HCT116 (cell line): ENCODE data around the gene PXN. TPM values are rescaled to one million over a fixed set of nuclear protein-coding genes. Genes with fewer than 3 reads are reported as not detected.

ENCODE experiments used
- ATAC-seq: fragments of 200-7000 bp; cut with Tn5 transposase; 2 replicates; pipeline ENCODE4 v1.9.1; 2020; ENCODE audit warnings: mild to moderate bottlenecking, moderate library complexity
- BruUV-seq: library from RNA; stranded (reverse); fragments of 400-500 nt; replicated peaks from 2 replicates; lab custom pipeline; 2021; lab: Mats Ljungman, UMichigan
- CTCF ChIA-PET: fragments of 300-600 bp; sonication (Branson Sonifier 250); formaldehyde crosslinking; loops from one replicate; lab custom pipeline; 2021; ENCODE audit warnings: antibody characterized with exemption; lab: Charles Lee
- POLR2A ChIA-PET: fragments of 300-600, 350-600 bp; sonication (Branson Sonifier 250); formaldehyde crosslinking; loops from one replicate; lab custom pipeline; 2021; ENCODE audit warnings: antibody characterized with exemption; lab: Charles Lee
- RAD21 ChIA-PET, 2 experiments: fragments of 300-600 bp; sonication (Branson Sonifier 250); formaldehyde crosslinking; loops; one replicate each; lab custom pipeline; 2023; ENCODE audit warnings: low total read pairs in 2 of 2; ENCODE audit not compliant: uncharacterized antibody in 2 of 2, unreplicated experiment in 2 of 2, low non-redundant PET in 1 of 2; lab: Charles Lee
- DNase-seq: peaks from one replicate; pipeline ENCODE4 v3.0.0-alpha.2; 2010; ENCODE audit warnings: low read depth, low spot score
- H2AFZ ChIP-seq: fragments of 200-600 bp; shearing (Covaris generic), sonication (generic); 2 replicates; pipeline ENCODE4 v1.6.1; 2017; ENCODE audit warnings: low read depth, mixed run types, mixed read lengths, antibody characterized with exemption, low read length; ENCODE audit not compliant: poor library complexity, severe bottlenecking
- H3K27ac ChIP-seq: 2 replicates; pipeline ENCODE4 v1.5.1; 2012; ENCODE audit warnings: low read depth, low read length
- H3K27me3 ChIP-seq: fragments of 200-600 bp; sonication (generic); 2 replicates; pipeline ENCODE4 v1.6.1; 2016; ENCODE audit warnings: mixed run types, low read length, mixed read lengths; ENCODE audit not compliant: insufficient read depth
- H3K36me3 ChIP-seq, 2 experiments: fragments of 200-500 bp in 1 of 2; fragments of 200-600 bp in 1 of 2; sonication (Bioruptor generic) in 1 of 2; sonication (generic) in 1 of 2; 2 replicates each; pipeline versions ENCODE4 v1.5.1 to v1.6.1; 2014 to 2016; ENCODE audit warnings: low read length in 2 of 2, inconsistent platforms in 1 of 2, mixed read lengths in 1 of 2, mixed run types in 1 of 2; ENCODE audit not compliant: insufficient read depth in 2 of 2, control insufficient read depth in 1 of 2
- H3K4me1 ChIP-seq, 2 experiments: fragments of 200-600 bp in 1 of 2; sonication (generic) in 1 of 2; 2 replicates each; pipeline versions ENCODE4 v1.5.1 to v1.6.1; 2012 to 2017; ENCODE audit warnings: low read length in 2 of 2, inconsistent platforms in 1 of 2, mild to moderate bottlenecking in 1 of 2, mixed read lengths in 1 of 2, mixed run types in 1 of 2, moderate library complexity in 1 of 2; ENCODE audit not compliant: insufficient read depth in 2 of 2, control insufficient read depth in 1 of 2
- H3K4me2 ChIP-seq: fragments of 200-600 bp; sonication (generic); 2 replicates; pipeline ENCODE4 v1.6.1; 2017; ENCODE audit warnings: mixed run types, low read length, mixed read lengths
- H3K4me3 ChIP-seq, 2 experiments: fragments of 200-600 bp in 1 of 2; sonication (generic) in 1 of 2; replicated peaks in 1 of 2; 2 replicates each; pipeline ENCODE4 v1.5.1; 2011 to 2016; ENCODE audit warnings: low read length in 2 of 2, control low read depth in 1 of 2, low read depth in 1 of 2, mild to moderate bottlenecking in 1 of 2, mixed read lengths in 1 of 2, mixed run types in 1 of 2
- H3K79me2 ChIP-seq: fragments of 200-600 bp; sonication (generic); 2 replicates; pipeline ENCODE4 v1.6.1; 2017; ENCODE audit warnings: mild to moderate bottlenecking, mixed run types, low read length, moderate library complexity, mixed read lengths; ENCODE audit not compliant: insufficient read depth
- H3K9ac ChIP-seq: fragments of 200-600 bp; sonication (generic); 2 replicates; pipeline ENCODE4 v1.6.1; 2016; ENCODE audit warnings: low read length, mixed read lengths
- H3K9me2 ChIP-seq: fragments of 200-600 bp; sonication (generic), shearing (Covaris generic); 2 replicates; pipeline ENCODE4 v1.6.1; 2017; ENCODE audit warnings: mixed run types, mild to moderate bottlenecking, moderate library complexity; ENCODE audit not compliant: insufficient read depth
- H3K9me3 ChIP-seq, 2 experiments: fragments of 200-500 bp in 1 of 2; fragments of 200-600 bp in 1 of 2; sonication (Bioruptor generic) in 1 of 2; sonication (generic) in 1 of 2; 2 replicates each; pipeline ENCODE4 v1.6.1; 2014 to 2017; ENCODE audit warnings: low read length in 2 of 2, mixed read lengths in 2 of 2, inconsistent platforms in 1 of 2, low read depth in 1 of 2, mild to moderate bottlenecking in 1 of 2, mixed run types in 1 of 2, moderate library complexity in 1 of 2; ENCODE audit not compliant: control insufficient read depth in 1 of 2, insufficient read depth in 1 of 2
- H4K20me1 ChIP-seq: fragments of 200-600 bp; sonication (generic), shearing (Covaris generic); 2 replicates; pipeline ENCODE4 v1.6.1; 2017; ENCODE audit warnings: mixed run types, mild to moderate bottlenecking, moderate library complexity; ENCODE audit not compliant: insufficient read depth
- ATF3 ChIP-seq: IDR thresholded peaks from 2 replicates; pipeline ENCODE4 v1.6.1; 2012
- CEBPB ChIP-seq: IDR thresholded peaks from 2 replicates; pipeline ENCODE4 v1.6.1; 2012; ENCODE audit warnings: low read depth
- CTCF ChIP-seq, 3 experiments: fragments of 200-600 bp in 1 of 3; sonication (generic) in 1 of 3; IDR thresholded peaks in 2 of 3; conservative IDR thresholded peaks in 1 of 3; 2 replicates each; pipeline ENCODE4 v1.5.1; 2012 to 2017; ENCODE audit warnings: low read depth in 2 of 3, low read length in 2 of 3, antibody characterized with exemption in 1 of 3, borderline replicate concordance in 1 of 3, control low read depth in 1 of 3, mild to moderate bottlenecking in 1 of 3, mixed read lengths in 1 of 3, mixed run types in 1 of 3, moderate library complexity in 1 of 3; ENCODE audit not compliant: insufficient read depth in 1 of 3
- EZH2 ChIP-seq: fragments of 200-600 bp; sonication (generic); IDR thresholded peaks from 2 replicates; pipeline ENCODE4 v1.6.1; 2017; ENCODE audit warnings: antibody characterized with exemption, mixed run types
- EZH2phosphoT487 ChIP-seq: fragments of 200-600 bp; IDR thresholded peaks from 2 replicates; pipeline ENCODE4 v1.6.1; 2018; ENCODE audit warnings: antibody characterized with exemption, borderline replicate concordance
- MAX ChIP-seq: IDR thresholded peaks from 2 replicates; pipeline ENCODE4 v1.6.1; 2012
- POLR2A ChIP-seq: IDR thresholded peaks from 2 replicates; pipeline ENCODE4 v1.7.0; 2011; ENCODE audit warnings: borderline replicate concordance; ENCODE audit not compliant: insufficient read depth, insufficient read length; ENCODE audit errors: extremely low read depth
- POLR2AphosphoS5 ChIP-seq: IDR thresholded peaks from 2 replicates; pipeline ENCODE4 v1.6.1; 2011; ENCODE audit warnings: mild to moderate bottlenecking, low read depth, low read length, moderate library complexity
- RAD21 ChIP-seq: IDR thresholded peaks from 2 replicates; pipeline ENCODE4 v1.6.1; 2012; ENCODE audit warnings: low read depth, mild to moderate bottlenecking
- SRF ChIP-seq: IDR thresholded peaks from 2 replicates; pipeline ENCODE4 v1.6.1; 2012; ENCODE audit warnings: low read depth
- TCF7L2 ChIP-seq: IDR thresholded peaks from 2 replicates; pipeline ENCODE4 v1.7.0; 2011; ENCODE audit warnings: borderline replicate concordance, inconsistent platforms; ENCODE audit not compliant: insufficient read depth, insufficient read length; ENCODE audit errors: extremely low read depth
- YY1 ChIP-seq: IDR thresholded peaks from 2 replicates; pipeline ENCODE4 v1.6.1; 2011; ENCODE audit warnings: low read length, low read depth, moderate library complexity, mild to moderate bottlenecking; ENCODE audit not compliant: insufficient replicate concordance; ENCODE audit errors: extremely low read depth
- ZFX ChIP-seq: fragments of 450-650 bp; IDR thresholded peaks from 2 replicates; pipeline ENCODE4 v1.6.1; 2017
- intact Hi-C: fragments of 100-400 bp; cut with micrococcal nuclease; formaldehyde crosslinking; loops from 2 replicates; pipeline ENCODE4 v1.10.0; 2022
- total RNA-seq: library from RNA; stranded (reverse); gene quantifications from one replicate; pipeline ENCODE4 v1.2.1, GENCODE V29; 2021; ENCODE audit not compliant: unreplicated experiment

The PXN gene
- total RNA-seq, 1 experiment from 2014 or later, result 211 TPM

- Histone ChIP-seq H3K27me3 (no peaks in the 10 kb centered on the region), H3K4me3 (peak overlapping the region; percentile 44 to 58), H3K9ac (peak overlapping the region; percentile 87), H3K79me2 (peaks cover 95% of the 10 kb centered on the region), H4K20me1 (peaks cover 5% of the 10 kb centered on the region; the same call in 1 of the 2 replicates), H3K4me2 (peak overlapping the region; percentile 95), H3K36me3 (peaks cover 0 to 12% of the 10 kb centered on the region in 2 experiments; a peak in 1 of 4 replicates), H3K27ac (peak overlapping the region; percentile 100), H2AFZ (no peak overlapping the region), H3K9me2 (no peaks in the 10 kb centered on the region), H3K9me3 (no peaks in the 10 kb centered on the region), H3K4me1 (peaks cover 79 to 98% of the 10 kb centered on the region in 2 experiments)
- RAD21 ChIA-PET, result interaction anchor here (0.6 to 5.4 kb wide), 8 partner anchors 24 to 106 kb away, joined by 3 to 62 read pairs (median 4); partner anchors contain the start of genes PXN (in 2 of the 2) and RNU4-2 (in 1 of the 2)
- DNase-seq (no peak), ATAC-seq (peak; percentile 5)
- CTCF ChIA-PET, result interaction anchor here (0.6 to 8.1 kb wide), 11 partner anchors 9 to 741 kb away, joined by 3 to 181 read pairs (median 5); partner anchors contain the start of genes PXN, RNU4-1, RNU4-2 and RPLP0
- POLR2A ChIA-PET, result interaction anchor here (0.6 to 8.9 kb wide), 16 partner anchors 9 to 273 kb away, joined by 3 to 394 read pairs (median 6); partner anchors contain the start of genes PXN, RNU4-1, RNU4-2 and RPLP0
- intact Hi-C loops, result loop anchor here (10.0 kb wide), 1 partner anchor 204 kb away; the partner anchor contains the start of gene COX6A1
- TSS peak; percentile 73 for BruUV-seq
- TF ChIP-seq ATF3, result no peak
These were observed 34.6 kb downstream of the PXN start for GRCh38 chr12:120230974-120231315.

GRCh38 chr12:120230326-120230973 is 35.1 kb downstream of the PXN start:
- peak overlapping the region; percentile 100 for H3K27ac ChIP-seq
- peaks cover 8% of the 10 kb centered on the region; the same call in 1 of the 2 replicates for H4K20me1 ChIP-seq
- H3K4me1 ChIP-seq, result peaks cover 74 to 98% of the 10 kb centered on the region in 2 experiments
- peak overlapping the region; percentile 44 to 58 for H3K4me3 ChIP-seq
- no peak overlapping the region for H2AFZ ChIP-seq
- ATAC-seq (peak; percentile 55), DNase-seq (peak; percentile 86)
- H3K4me2 ChIP-seq, result peak overlapping the region; percentile 95
- peaks cover 95% of the 10 kb centered on the region for H3K79me2 ChIP-seq
- no TSS peak for BruUV-seq
- no peaks in the 10 kb centered on the region for H3K9me3 ChIP-seq
- intact Hi-C loops, result loop anchor here (10.0 kb wide), 1 partner anchor 204 kb away; the partner anchor contains the start of gene COX6A1
- ChIA-PET RAD21 (interaction anchor here (0.6 to 5.4 kb wide), 8 partner anchors 24 to 106 kb away, joined by 3 to 62 read pairs (median 5); partner anchors contain the start of genes PXN (in 2 of the 2) and RNU4-2 (in 2 of the 2)), CTCF (interaction anchor here (0.6 to 8.1 kb wide), 11 partner anchors 9 to 741 kb away, joined by 3 to 181 read pairs (median 5); partner anchors contain the start of genes PXN, RNU4-1, RNU4-2 and RPLP0), POLR2A (interaction anchor here (0.6 to 8.9 kb wide), 15 partner anchors 10 to 273 kb away, joined by 3 to 394 read pairs (median 6); partner anchors contain the start of genes PXN, RNU4-1, RNU4-2 and RPLP0)
- no peaks in the 10 kb centered on the region for H3K9me2 ChIP-seq
- peaks cover 0 to 17% of the 10 kb centered on the region in 2 experiments; a peak in 1 of 4 replicates for H3K36me3 ChIP-seq
- H3K9ac ChIP-seq, result peak overlapping the region; percentile 87
- no peaks in the 10 kb centered on the region for H3K27me3 ChIP-seq
- TF ChIP-seq EZH2phosphoT487 (no peak), SRF (no peak), MAX (no peak), ZFX (peak; percentile 28; the same call in 1 of the 2 replicates), POLR2A (no peak), TCF7L2 (peak; percentile 24), RAD21 (no peak), EZH2 (no peak), POLR2AphosphoS5 (peak; percentile 51; the same call in 1 of the 2 replicates), CTCF (IDR thresholded peaks at IDR 0.05 in 2 of 3, conservative IDR thresholded peaks at IDR 0.05 in 1 of 3; ENCODE audit: borderline replicate concordance in 1 of 3, insufficient read depth in 1 of 3, low read depth in 2 of 3, low read length in 2 of 3) (no peak), CEBPB (no peak), YY1 (peak; percentile 29)
